Naive thymus-derived CD4-positive, alpha-beta T cell (primary cell): ENCODE data around the gene RPRD1B. TPM values are rescaled to one million over a fixed set of nuclear protein-coding genes. Genes with fewer than 3 reads are reported as not detected.
A peak's percentile ranks its signal among the peaks of the same experiment; 100 is the strongest.

Source experiments
- ATAC-seq: fragments of 150-1000 bp; cut with Tn5 transposase; 2 replicates; pipeline ENCODE4 v1.10.0; 2021; ENCODE audit warnings: mild to moderate bottlenecking, moderate library complexity
- CTCF ChIA-PET: fragments of 350-600 bp; sonication (Branson Sonifier 250); formaldehyde crosslinking; loops from one replicate; lab custom pipeline; 2021; ENCODE audit warnings: antibody characterized with exemption; lab: Charles Lee
- POLR2A ChIA-PET: fragments of 350-600 bp; sonication (Branson Sonifier 250); formaldehyde crosslinking; loops from one replicate; lab custom pipeline; 2021; ENCODE audit warnings: antibody characterized with exemption, inconsistent platforms; lab: Charles Lee
- DNase-seq, 9 donors: peaks; one replicate each; pipeline versions ENCODE4 v3.0.0 to v3.0.0-alpha.2; 2020 to 2022; ENCODE audit warnings: mixed read lengths in 1 of 9
- H3K27ac ChIP-seq: one replicate; pipeline ENCODE4 v1.7.0; 2013; ENCODE audit warnings: mild to moderate bottlenecking, low read depth, low read length, moderate library complexity
- H3K27me3 ChIP-seq, 2 donors: one replicate each; pipeline ENCODE4 v1.7.0; 2013; ENCODE audit warnings: low read length in 2 of 2, mild to moderate bottlenecking in 2 of 2, moderate library complexity in 2 of 2; ENCODE audit not compliant: control insufficient read depth in 2 of 2, insufficient read depth in 2 of 2
- H3K36me3 ChIP-seq, 3 experiments: 1 replicate in 2 of 3; 2 replicates in 1 of 3; pipeline ENCODE4 v1.7.0; 2013; ENCODE audit warnings: low read length in 3 of 3, mild to moderate bottlenecking in 3 of 3, moderate library complexity in 1 of 3; ENCODE audit not compliant: insufficient read depth in 3 of 3, control insufficient read depth in 2 of 3
- H3K4me1 ChIP-seq, 2 donors: one replicate each; pipeline ENCODE4 v1.7.0; 2013; ENCODE audit warnings: low read length in 2 of 2, mild to moderate bottlenecking in 2 of 2, moderate library complexity in 1 of 2; ENCODE audit not compliant: control insufficient read depth in 2 of 2, insufficient read depth in 2 of 2
- H3K4me3 ChIP-seq: 2 replicates; pipeline ENCODE4 v1.7.0; 2013; ENCODE audit warnings: mild to moderate bottlenecking, low read length
- H3K9me3 ChIP-seq, 3 experiments: 1 replicate in 2 of 3; 2 replicates in 1 of 3; pipeline ENCODE4 v1.7.0; 2013; ENCODE audit warnings: low read length in 3 of 3; ENCODE audit not compliant: control insufficient read depth in 2 of 3
- H3K27ac Mint-ChIP-seq, 9 donors: one replicate each; pipeline ENCODE4 v1.8.0; 2020 to 2022; ENCODE audit warnings: mixed read lengths in 9 of 9, mild to moderate bottlenecking in 8 of 9, moderate library complexity in 5 of 9, inconsistent platforms in 2 of 9
- H3K27me3 Mint-ChIP-seq, 5 donors: one replicate each; pipeline ENCODE4 v1.8.0; 2021 to 2022; ENCODE audit warnings: mixed read lengths in 5 of 5, mild to moderate bottlenecking in 1 of 5
- H3K36me3 Mint-ChIP-seq, 5 donors: one replicate each; pipeline ENCODE4 v1.8.0; 2020 to 2022; ENCODE audit warnings: mixed read lengths in 5 of 5, mild to moderate bottlenecking in 3 of 5, inconsistent platforms in 1 of 5
- H3K4me1 Mint-ChIP-seq, 7 donors: one replicate each; pipeline ENCODE4 v1.8.0; 2020 to 2022; ENCODE audit warnings: mixed read lengths in 7 of 7, mild to moderate bottlenecking in 3 of 7, inconsistent platforms in 1 of 7
- H3K4me3 Mint-ChIP-seq, 10 donors: one replicate each; pipeline ENCODE4 v1.8.0; 2020 to 2022; ENCODE audit warnings: mild to moderate bottlenecking in 10 of 10, mixed read lengths in 10 of 10, moderate library complexity in 6 of 10, inconsistent platforms in 2 of 10
- H3K9me3 Mint-ChIP-seq, 11 donors: one replicate each; pipeline ENCODE4 v1.8.0; 2020 to 2022; ENCODE audit warnings: mixed read lengths in 11 of 11, mild to moderate bottlenecking in 4 of 11, inconsistent platforms in 1 of 11, moderate library complexity in 1 of 11
- intact Hi-C, 2 donors: fragments of 100-400 bp; cut with micrococcal nuclease; formaldehyde crosslinking; loops; one replicate each; pipeline ENCODE4 v1.15.1; 2023
- polyA plus RNA-seq, 2 donors: library from polyadenylated mRNA; unstranded; fragments of 300-500 nt; fragmentation: Illumina TruSeq; gene quantifications; one replicate each; pipeline ENCODE4 v1.2.3, GENCODE V29; 2021
- total RNA-seq, 6 experiments: library from RNA in 5 of 6; stranded (reverse) in 5 of 6; gene quantifications; 1 replicate in 5 of 6; 2 replicates in 1 of 6; pipeline ENCODE4 v1.2.3 and lab custom pipeline; 2021 to 2026

Gene RPRD1B
- total and polyA plus RNA-seq, 7 experiments from 2014 or later: 3.4 to 49.1 (median 45.3) TPM

GRCh38 chr20:38054647-38055046, 21.1 kb downstream of the RPRD1B start:
- no peaks in the 10 kb centered on the region for H3K4me1 ChIP-seq
- DNase-seq (no peak), ATAC-seq (no peak)
- Mint-ChIP-seq H3K36me3 (peaks cover 9 to 32% (median 15%) of the 10 kb centered on the region in 5 donors), H3K9me3 (no peaks in the 10 kb centered on the region), H3K4me3 (no peak overlapping the region), H3K27ac (peak overlapping the region in 2 of 9 donors; percentile 7 to 22), H3K27me3 (no peaks in the 10 kb centered on the region), H3K4me1 (peaks cover 10 to 53% (median 46%) of the 10 kb centered on the region in 7 donors)
- peaks cover 7 to 55% (median 14%) of the 10 kb centered on the region in 3 experiments for H3K36me3 ChIP-seq
- H3K27me3 ChIP-seq: no peaks in the 10 kb centered on the region
- no peaks in the 10 kb centered on the region for H3K9me3 ChIP-seq
- ChIA-PET POLR2A (no interaction called here), CTCF (interaction anchor here (0.6 kb wide), 1 partner anchor 22 kb away, joined by 4 read pairs; no protein-coding TSS in a partner anchor)
- intact Hi-C loops: loop anchor here in 1 of 2 donors (5.0 kb wide), 1 partner anchor 303 kb away; no protein-coding TSS in a partner anchor
- no peak overlapping the region for H3K4me3 ChIP-seq
- H3K27ac ChIP-seq: no peak overlapping the region

DNA sequence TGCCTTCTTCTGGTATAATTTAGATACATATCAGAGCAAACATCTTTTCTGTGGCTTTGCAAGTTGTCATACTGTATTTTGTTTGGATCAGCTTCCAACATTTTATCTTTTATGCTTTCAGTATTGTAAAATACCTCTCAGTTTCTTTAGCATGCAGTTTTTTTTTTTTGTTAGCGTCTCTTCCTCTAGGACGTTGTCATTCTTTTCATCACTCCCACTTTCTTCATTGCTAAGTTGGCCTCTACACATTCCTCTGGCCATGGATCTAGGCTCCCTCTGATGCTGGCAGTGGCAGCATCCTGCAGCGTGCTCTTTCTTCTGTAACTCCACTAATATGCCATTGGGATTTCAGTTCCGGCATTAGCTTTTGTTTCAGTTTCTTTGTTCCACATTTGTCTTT, 21.7 kb downstream of the RPRD1B start:
- ChIA-PET CTCF (interaction anchor here (0.6 to 3.3 kb wide), 2 partner anchors 21 to 166 kb away, joined by 4 to 14 read pairs; no protein-coding TSS in a partner anchor), POLR2A (no interaction called here)
- Mint-ChIP-seq H3K4me3 (peak overlapping the region in 1 of 10 donors; percentile 19), H3K27ac (peak overlapping the region in 8 of 9 donors; percentile 1 to 85 (median 43)), H3K36me3 (peaks cover 11 to 26% (median 17%) of the 10 kb centered on the region in 5 donors), H3K9me3 (no peaks in the 10 kb centered on the region), H3K4me1 (peaks cover 9 to 46% (median 40%) of the 10 kb centered on the region in 7 donors), H3K27me3 (no peaks in the 10 kb centered on the region)
- DNase-seq (no peak), ATAC-seq (no peak)
- H3K9me3 ChIP-seq: no peaks in the 10 kb centered on the region
- H3K36me3 ChIP-seq: peaks cover 13 to 55% (median 14%) of the 10 kb centered on the region in 3 experiments
- intact Hi-C loops: loop anchor here in 1 of 2 donors (5.0 kb wide), 1 partner anchor 302 kb away; no protein-coding TSS in a partner anchor
- no peak overlapping the region for H3K27ac ChIP-seq
- no peak overlapping the region for H3K4me3 ChIP-seq
- H3K4me1 ChIP-seq: no peaks in the 10 kb centered on the region
- no peaks in the 10 kb centered on the region for H3K27me3 ChIP-seq

- ChIA-PET POLR2A (no interaction called here), CTCF (interaction anchor here (3.3 kb wide), 1 partner anchor 166 kb away, joined by 14 read pairs; no protein-coding TSS in a partner anchor)
- no peak overlapping the region for H3K4me3 Mint-ChIP-seq
- intact Hi-C loops: loop anchor here in 1 of 2 donors (5.0 kb wide), 1 partner anchor 301 kb away; no protein-coding TSS in a partner anchor
- no peaks in the 10 kb centered on the region for H3K27me3 Mint-ChIP-seq
- Histone ChIP-seq H3K27ac (no peak overlapping the region), H3K9me3 (no peaks in the 10 kb centered on the region), H3K4me3 (no peak overlapping the region), H3K36me3 (peaks cover 16 to 54% (median 16%) of the 10 kb centered on the region in 3 experiments), H3K4me1 (no peaks in the 10 kb centered on the region), H3K27me3 (no peaks in the 10 kb centered on the region)
- ATAC-seq: no peak
- peak overlapping the region in 6 of 9 donors; percentile 2 to 52 (median 33) for H3K27ac Mint-ChIP-seq
- H3K36me3 Mint-ChIP-seq: peaks cover 11 to 23% (median 21%) of the 10 kb centered on the region in 5 donors
- H3K9me3 Mint-ChIP-seq: no peaks in the 10 kb centered on the region
- peaks cover 9 to 43% (median 35%) of the 10 kb centered on the region in 7 donors for H3K4me1 Mint-ChIP-seq
- DNase-seq: no peak
These were observed 22.3 kb downstream of the RPRD1B start for GRCh38 chr20:38055848-38056247.

DNA sequence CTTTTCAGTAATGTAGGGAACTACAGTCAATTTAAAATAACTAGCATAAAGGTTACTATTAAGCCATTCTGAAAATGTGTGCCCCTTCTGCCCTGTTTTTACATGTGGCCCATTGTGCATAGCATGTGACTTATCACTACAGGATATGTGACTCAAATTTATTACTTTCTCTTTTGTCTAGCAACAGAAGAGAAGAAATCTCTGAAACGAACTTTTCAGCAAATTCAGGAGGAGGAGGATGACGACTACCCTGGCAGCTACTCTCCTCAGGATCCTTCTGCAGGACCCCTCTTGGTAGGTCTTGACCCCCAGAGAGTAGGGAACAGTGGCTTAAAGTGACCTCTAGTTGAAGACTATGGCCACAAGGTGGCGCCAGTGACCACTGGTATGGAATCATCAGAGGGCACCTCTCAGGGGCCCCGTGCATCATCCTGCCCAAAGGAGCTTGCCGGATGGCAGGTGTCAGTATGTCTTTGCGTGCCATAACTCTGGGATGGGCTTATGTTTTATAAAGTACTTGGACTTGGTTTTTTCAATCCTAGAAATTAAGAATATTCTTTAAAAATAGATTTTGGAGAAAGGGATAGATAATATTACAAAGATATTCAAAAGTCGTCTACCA, 23.9 kb downstream of the RPRD1B start:
- ChIA-PET CTCF (interaction anchor here (1.0 to 3.3 kb wide), 4 partner anchors 18 to 164 kb away, joined by 6 to 14 read pairs (median 6); partner anchors contain the start of gene RPRD1B), POLR2A (interaction anchor here (0.7 to 1.7 kb wide), 2 partner anchors 17 to 24 kb away, joined by 3 read pairs; partner anchors contain the start of genes RPRD1B and TTI1)
- Histone ChIP-seq H3K36me3 (peaks cover 16 to 58% (median 18%) of the 10 kb centered on the region in 3 experiments), H3K27ac (no peak overlapping the region), H3K4me1 (no peaks in the 10 kb centered on the region), H3K9me3 (no peaks in the 10 kb centered on the region), H3K4me3 (no peak overlapping the region), H3K27me3 (no peaks in the 10 kb centered on the region)
- Mint-ChIP-seq H3K36me3 (peaks cover 11 to 23% (median 20%) of the 10 kb centered on the region in 5 donors), H3K4me1 (peaks cover 5 to 37% (median 31%) of the 10 kb centered on the region in 7 donors), H3K27ac (peak overlapping the region in 8 of 9 donors; percentile 14 to 82 (median 30)), H3K4me3 (peak overlapping the region in 1 of 10 donors; percentile 52), H3K27me3 (no peaks in the 10 kb centered on the region), H3K9me3 (no peaks in the 10 kb centered on the region)
- ATAC-seq (peak; percentile 98), DNase-seq (peak; percentile 33 to 69 (median 60))
- intact Hi-C loops: loop anchor here (1.0 to 5.0 kb wide), 4 partner anchors 24 to 300 kb away; partner anchors contain the start of genes RPRD1B (in 1 of the 2), TGM2 (in 1 of the 2) and TTI1 (in 1 of the 2)

GRCh38 chr20:38059832-38060231, 26.3 kb downstream of the RPRD1B start:
- no peaks in the 10 kb centered on the region for H3K27me3 Mint-ChIP-seq
- DNase-seq (no peak), ATAC-seq (no peak)
- peaks cover 16 to 81% (median 26%) of the 10 kb centered on the region in 3 experiments for H3K36me3 ChIP-seq
- H3K27ac Mint-ChIP-seq: no peak overlapping the region
- H3K27me3 ChIP-seq: no peaks in the 10 kb centered on the region
- H3K36me3 Mint-ChIP-seq: peaks cover 17 to 27% (median 23%) of the 10 kb centered on the region in 5 donors
- no peak overlapping the region for H3K4me3 ChIP-seq
- intact Hi-C loops: loop anchor here in 1 of 2 donors (5.0 kb wide), 1 partner anchor 297 kb away; no protein-coding TSS in a partner anchor
- H3K4me1 Mint-ChIP-seq: peaks cover 0 to 22% (median 20%) of the 10 kb centered on the region in 7 donors
- H3K4me1 ChIP-seq: no peaks in the 10 kb centered on the region
- ChIA-PET CTCF (no interaction called here), POLR2A (no interaction called here)
- no peak overlapping the region for H3K4me3 Mint-ChIP-seq
- no peaks in the 10 kb centered on the region for H3K9me3 ChIP-seq
- no peak overlapping the region for H3K27ac ChIP-seq
- H3K9me3 Mint-ChIP-seq: no peaks in the 10 kb centered on the region

- Histone ChIP-seq H3K27me3 (no peaks in the 10 kb centered on the region), H3K27ac (no peak overlapping the region), H3K9me3 (no peaks in the 10 kb centered on the region), H3K4me3 (no peak overlapping the region), H3K36me3 (peaks cover 16 to 85% (median 31%) of the 10 kb centered on the region in 3 experiments), H3K4me1 (no peaks in the 10 kb centered on the region)
- Mint-ChIP-seq H3K27me3 (no peaks in the 10 kb centered on the region), H3K4me1 (peaks cover 0 to 18% (median 15%) of the 10 kb centered on the region in 7 donors), H3K36me3 (peaks cover 17 to 27% (median 22%) of the 10 kb centered on the region in 5 donors), H3K4me3 (no peak overlapping the region), H3K27ac (peak overlapping the region in 1 of 9 donors; percentile 45), H3K9me3 (no peaks in the 10 kb centered on the region)
- POLR2A ChIA-PET: no interaction called here
- no peak for ATAC-seq
- intact Hi-C loops: no loop called here
- no peak for DNase-seq
- CTCF ChIA-PET: interaction anchor here (0.6 to 0.8 kb wide), 2 partner anchors 11 to 17 kb away, joined by 3 to 4 read pairs; no protein-coding TSS in a partner anchor
These were observed 27.0 kb downstream of the RPRD1B start for GRCh38 chr20:38060536-38060935.
